IPS DF 6.9 (cell line): ENCODE measurements around the gene RPS18.

ENCODE experiments used
- DNase-seq: peaks from one replicate; pipeline ENCODE4 v3.0.0-alpha.2; 2013; ENCODE audit warnings: low read depth, low spot score
- H3K27ac ChIP-seq: one replicate; pipeline ENCODE4 v1.5.1; 2013; ENCODE audit warnings: low read length, control low read depth
- H3K27me3 ChIP-seq: 2 replicates; pipeline ENCODE4 v1.6.1; 2013; ENCODE audit warnings: mild to moderate bottlenecking, low read length; ENCODE audit not compliant: control insufficient read depth, insufficient read depth
- H3K36me3 ChIP-seq: 2 replicates; pipeline ENCODE4 v1.6.1; 2013; ENCODE audit warnings: low read length; ENCODE audit not compliant: control insufficient read depth, insufficient read depth
- H3K4me1 ChIP-seq: 2 replicates; pipeline ENCODE4 v1.6.1; 2013; ENCODE audit warnings: low read length; ENCODE audit not compliant: control insufficient read depth, insufficient read depth
- H3K4me3 ChIP-seq: 2 replicates; pipeline ENCODE4 v1.5.1; 2013; ENCODE audit warnings: mild to moderate bottlenecking, low read length
- H3K9me3 ChIP-seq: 2 replicates; pipeline ENCODE4 v1.6.1; 2013; ENCODE audit warnings: low read length, inconsistent platforms; ENCODE audit not compliant: control insufficient read depth, insufficient read depth
- WGBS: extraction: QIAGEN DNeasy Blood & Tissue Kit; methylation state at CpG from one replicate; pipeline ENCODE4 v1.1.7; 2013; ENCODE audit warnings: mixed read lengths, missing lambda C conversion rate; ENCODE audit not compliant: insufficient read length, insufficient coverage; 5-methylcytosine and 5-hydroxymethylcytosine counted together

Gene RPS18

DNA sequence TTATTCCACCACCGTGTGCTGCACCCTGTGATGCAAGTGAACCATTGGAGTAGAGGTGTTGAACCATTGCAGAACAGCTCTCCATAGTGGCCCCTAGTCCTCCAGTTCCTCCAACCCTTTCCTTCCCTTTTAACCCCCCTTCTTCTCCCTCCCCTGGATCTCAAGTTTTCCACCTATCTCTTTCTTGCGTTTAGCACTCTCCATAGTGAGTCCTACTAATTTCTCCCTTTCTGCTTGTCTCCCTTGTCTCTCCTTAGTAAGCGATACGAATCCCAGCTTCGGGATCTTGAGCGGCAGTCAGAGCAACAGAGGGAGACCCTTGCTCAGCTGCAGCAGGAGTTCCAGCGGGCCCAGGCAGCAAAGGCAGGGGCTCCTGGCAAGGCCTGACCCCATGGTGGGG lies 18.6 kb downstream of the RPS18 start:
- WGBS: no CpG with 5 or more reads among the region's 7 CpGs
- no peak for DNase-seq
- Histone ChIP-seq H3K4me3 (no peak overlapping the region; the same call in 1 of the 2 replicates), H3K4me1 (no peaks in the 10 kb centered on the region; the same call in 1 of the 2 replicates), H3K27ac (no peak overlapping the region), H3K27me3 (no peaks in the 10 kb centered on the region), H3K36me3 (peaks cover 28% of the 10 kb centered on the region), H3K9me3 (no peaks in the 10 kb centered on the region; the same call in 1 of the 2 replicates)

DNA sequence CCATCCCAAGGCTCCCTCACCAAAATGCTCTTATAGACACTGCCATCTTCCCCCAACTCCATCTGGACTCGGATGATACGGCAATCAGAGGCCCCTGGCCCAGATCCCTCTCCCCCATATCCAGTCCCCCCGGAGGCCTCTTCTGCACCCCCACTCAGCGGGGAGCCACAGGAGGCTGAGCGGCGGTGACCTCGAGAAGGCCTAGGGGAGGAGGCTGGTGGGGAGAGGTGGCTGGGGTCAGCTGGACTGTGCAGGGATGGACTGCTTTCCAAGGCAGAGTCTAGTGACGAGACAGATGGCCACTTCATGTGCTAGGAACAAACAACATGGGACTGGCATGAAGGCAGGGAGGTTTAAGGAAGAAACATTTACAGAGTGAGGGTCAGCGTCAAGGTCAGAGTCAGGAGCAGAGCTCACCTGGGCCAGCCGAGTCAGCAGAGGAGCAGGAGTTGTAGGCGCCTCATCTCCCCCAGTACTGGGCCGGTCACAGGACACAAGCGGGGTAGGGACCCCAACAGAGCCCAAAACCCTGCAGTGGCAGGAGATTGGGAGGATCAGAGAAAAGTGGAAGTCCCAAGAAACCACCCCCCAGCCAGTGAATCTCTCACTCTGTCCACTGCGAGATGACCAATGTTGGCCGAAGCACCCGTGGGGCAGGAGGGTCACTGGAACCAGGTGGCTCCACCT lies 21.3 kb downstream of the RPS18 start:
- Histone ChIP-seq H3K4me3 (no peak overlapping the region), H3K27ac (no peak overlapping the region), H3K4me1 (peaks cover 3% of the 10 kb centered on the region), H3K36me3 (peaks cover 18% of the 10 kb centered on the region), H3K9me3 (no peaks in the 10 kb centered on the region; the same call in 1 of the 2 replicates), H3K27me3 (no peaks in the 10 kb centered on the region)
- DNase-seq: no peak
- WGBS: no CpG with 5 or more reads among the region's 16 CpGs

DNA sequence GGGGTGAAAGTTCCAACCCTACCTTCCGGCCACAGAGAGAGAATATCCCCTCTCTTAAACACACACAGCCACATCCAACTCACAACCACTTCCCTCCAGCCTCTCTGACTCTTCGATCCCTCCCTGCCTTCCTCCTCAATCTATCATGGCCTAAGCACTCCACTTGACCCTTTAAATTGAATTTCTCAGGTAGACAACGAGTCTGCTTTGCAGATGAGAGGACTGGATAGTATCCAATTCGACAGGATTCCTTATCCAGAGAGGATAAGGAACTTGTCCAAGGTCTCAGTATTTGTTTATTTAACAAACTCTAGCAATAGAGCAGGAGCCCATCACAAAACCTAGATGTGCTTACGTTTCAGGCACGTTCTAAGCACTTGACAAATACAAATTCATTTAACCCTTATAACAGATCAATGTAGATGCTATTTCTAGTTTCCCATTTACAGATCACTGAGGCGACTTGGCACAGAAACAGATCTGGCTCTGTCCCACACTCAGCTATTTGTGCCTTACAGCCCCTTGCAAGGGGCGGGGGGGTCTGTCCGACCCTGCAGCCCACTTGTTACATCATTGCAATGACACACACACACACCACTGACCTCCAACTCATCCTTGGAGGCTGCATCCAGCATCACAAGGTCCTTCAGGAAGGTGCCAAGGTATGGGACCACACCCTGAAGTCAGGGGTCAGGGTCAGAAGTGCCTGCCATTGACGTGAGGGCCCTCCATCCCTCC lies 22.4 kb downstream of the RPS18 start:
- Histone ChIP-seq H3K4me3 (no peak overlapping the region), H3K27me3 (no peaks in the 10 kb centered on the region), H3K36me3 (peaks cover 18% of the 10 kb centered on the region), H3K4me1 (peaks cover 3% of the 10 kb centered on the region), H3K9me3 (no peaks in the 10 kb centered on the region; the same call in 1 of the 2 replicates), H3K27ac (no peak overlapping the region)
- WGBS: no CpG with 5 or more reads among the region's 10 CpGs
- no peak for DNase-seq

GRCh38 chr6:33295621-33296369 lies 23.9 kb downstream of the RPS18 start:
- Histone ChIP-seq H3K4me1 (peaks cover 3% of the 10 kb centered on the region; the same call in 1 of the 2 replicates), H3K4me3 (no peak overlapping the region), H3K27me3 (no peaks in the 10 kb centered on the region), H3K9me3 (no peaks in the 10 kb centered on the region), H3K36me3 (peaks cover 18% of the 10 kb centered on the region), H3K27ac (no peak overlapping the region)
- no CpG with 5 or more reads among the region's 15 CpGs for WGBS
- no peak for DNase-seq

GRCh38 chr6:33296797-33297405 lies 25.0 kb downstream of the RPS18 start:
- Histone ChIP-seq H3K4me3 (peak overlapping the region; percentile 33; the same call in 1 of the 2 replicates), H3K27me3 (no peaks in the 10 kb centered on the region), H3K9me3 (no peaks in the 10 kb centered on the region), H3K36me3 (peaks cover 13% of the 10 kb centered on the region), H3K4me1 (peaks cover 3% of the 10 kb centered on the region; the same call in 1 of the 2 replicates), H3K27ac (no peak overlapping the region)
- WGBS: no CpG with 5 or more reads among the region's 12 CpGs
- no peak for DNase-seq

GRCh38 chr6:33297406-33297955 lies 25.6 kb downstream of the RPS18 start:
- H3K27me3 ChIP-seq: no peaks in the 10 kb centered on the region
- peaks cover 7% of the 10 kb centered on the region for H3K36me3 ChIP-seq
- no peaks in the 10 kb centered on the region for H3K9me3 ChIP-seq
- WGBS: no CpG with 5 or more reads among the region's 16 CpGs
- peak overlapping the region; percentile 33; the same call in 1 of the 2 replicates for H3K4me3 ChIP-seq
- DNase-seq: no peak
- H3K4me1 ChIP-seq: peaks cover 3% of the 10 kb centered on the region; the same call in 1 of the 2 replicates
- H3K27ac ChIP-seq: no peak overlapping the region

GRCh38 chr6:33297956-33298772 lies 26.3 kb downstream of the RPS18 start:
- DNase-seq: no peak
- no peaks in the 10 kb centered on the region for H3K9me3 ChIP-seq
- H3K4me1 ChIP-seq: peaks cover 3% of the 10 kb centered on the region; the same call in 1 of the 2 replicates
- peak overlapping the region; percentile 85; the same call in 1 of the 2 replicates for H3K4me3 ChIP-seq
- no CpG with 5 or more reads among the region's 42 CpGs for WGBS
- peaks cover 6% of the 10 kb centered on the region for H3K36me3 ChIP-seq
- H3K27me3 ChIP-seq: no peaks in the 10 kb centered on the region
- H3K27ac ChIP-seq: no peak overlapping the region

- H3K27me3 ChIP-seq: no peaks in the 10 kb centered on the region
- no peaks in the 10 kb centered on the region for H3K9me3 ChIP-seq
- H3K27ac ChIP-seq: no peak within 1 kb of the TSS
- WGBS: no CpG with 5 or more reads among the region's 34 CpGs
- peaks cover 4% of the 10 kb centered on the region for H3K36me3 ChIP-seq
- no peak for DNase-seq
- H3K4me3 ChIP-seq: peak within 1 kb of the TSS; percentile 85
- H3K4me1 ChIP-seq: peaks cover 3% of the 10 kb centered on the region; the same call in 1 of the 2 replicates
Measured at GRCh38 chr6:33298773-33299236, 26.9 kb downstream of the RPS18 start, which contains the start of gene RGL2. Gene RGL2 (minus strand): TSS chr6:33298942. CDS start chr6:33298610, 332 bp downstream.

DNA sequence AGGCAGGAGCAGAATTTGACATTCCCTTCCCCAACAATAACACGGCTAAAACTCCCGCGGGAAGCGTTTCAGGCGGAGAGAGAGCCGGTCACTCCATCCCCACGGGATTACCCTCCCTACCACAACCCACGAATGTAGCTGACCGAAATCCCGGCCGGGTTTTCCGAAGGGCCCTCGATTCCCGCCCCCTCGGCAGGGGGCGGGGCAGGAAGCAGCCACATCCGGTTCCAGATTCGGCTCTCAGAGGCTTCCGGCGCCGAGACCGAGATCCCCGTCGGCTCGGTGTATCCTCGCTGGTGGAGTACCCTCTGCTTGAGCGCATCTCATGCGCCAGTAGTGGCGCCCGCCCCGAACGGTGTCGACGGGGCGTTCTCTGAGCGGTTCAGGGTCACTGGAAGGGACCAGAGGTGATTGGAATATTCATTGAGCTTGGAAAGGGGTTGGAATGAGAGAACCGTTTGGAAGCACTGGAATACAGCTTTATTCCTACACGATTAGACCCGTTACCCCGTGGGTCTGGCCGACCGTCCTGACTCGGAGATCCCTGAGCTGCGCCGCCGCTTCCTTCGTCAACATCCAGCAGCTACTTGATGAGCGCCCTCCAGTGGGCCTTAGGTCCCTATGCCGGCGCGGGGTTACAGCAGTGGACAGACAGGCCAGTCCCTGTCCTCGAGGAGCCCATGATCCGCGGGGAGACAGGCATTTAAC lies 27.5 kb downstream of the RPS18 start:
- no peaks in the 10 kb centered on the region for H3K9me3 ChIP-seq
- no CpG with 5 or more reads among the region's 54 CpGs for WGBS
- peaks cover 4% of the 10 kb centered on the region for H3K36me3 ChIP-seq
- DNase-seq: no peak
- H3K27ac ChIP-seq: no peak overlapping the region
- peaks cover 3% of the 10 kb centered on the region; the same call in 1 of the 2 replicates for H3K4me1 ChIP-seq
- H3K4me3 ChIP-seq: peak overlapping the region; percentile 85
- H3K27me3 ChIP-seq: no peaks in the 10 kb centered on the region
